ENCODE measurements around the gene EBLN2. TPM values are rescaled to one million over a fixed set of nuclear protein-coding genes. Genes with fewer than 3 reads are reported as not detected.

Gene EBLN2
- total and polyA plus RNA-seq, 2 experiments from 2014 or later, result 4.7 to 9.9 TPM

GRCh38 chr3:73080216-73080966, 18.9 kb downstream of the EBLN2 start:
- no peak overlapping the region for H3K27ac Mint-ChIP-seq
- ATAC-seq (no peak), DNase-seq (ENCODE audit: low spot score) (no peak)
- Histone ChIP-seq H3F3A (replicated peaks; ENCODE audit: low read depth) (no peaks in the 10 kb centered on the region), H3K36me3 (ENCODE audit: insufficient read depth) (no peaks in the 10 kb centered on the region), H2AFZ (no peak overlapping the region), H3K9me2 (ENCODE audit: insufficient read depth) (no peaks in the 10 kb centered on the region), H3K4me2 (no peak overlapping the region), H3K27ac (ENCODE audit: low read depth) (no peak overlapping the region), H3K4me3 (no peak overlapping the region), H3K4me1 (ENCODE audit: insufficient read depth) (no peaks in the 10 kb centered on the region), H4K20me1 (replicated peaks; ENCODE audit: insufficient read depth) (no peaks in the 10 kb centered on the region), H3K79me2 (replicated peaks; ENCODE audit: insufficient read depth) (no peaks in the 10 kb centered on the region), H3K27me3 (ENCODE audit: insufficient read depth) (no peaks in the 10 kb centered on the region)
- no peaks in the 10 kb centered on the region for H3K9me3 Mint-ChIP-seq
- TF ChIP-seq ZNF331 (CRISPR knock-in tag; IDR thresholded peaks at IDR 0.05; ENCODE audit: low read depth), result no peak
- TF ChIP-seq POLR2AphosphoS5 (IDR thresholded peaks at IDR 0.05; ENCODE audit: low read depth), result no peak
- no peak for TF ChIP-seq ZNF462 (CRISPR knock-in tag; IDR thresholded peaks at IDR 0.05)
- TF ChIP-seq EZH2 (IDR thresholded peaks at IDR 0.05; ENCODE audit: low read depth, unreplicated experiment), result no peak
- TF ChIP-seq CREB1 (CRISPR knock-in tag; IDR thresholded peaks at IDR 0.05; ENCODE audit: low read depth), result no peak
- no peak for TF ChIP-seq ZNF114 (CRISPR knock-in tag; IDR thresholded peaks at IDR 0.05)
- no peak for TF ChIP-seq EZH2phosphoT487 (IDR thresholded peaks at IDR 0.05; ENCODE audit: unreplicated experiment)
- TF ChIP-seq ETS1 (IDR thresholded peaks at IDR 0.05), result no peak
- TF ChIP-seq STAT1 (IDR thresholded peaks at IDR 0.05; ENCODE audit: unreplicated experiment), result no peak
- no peak for TF ChIP-seq REST (IDR thresholded peaks at IDR 0.05; ENCODE audit: unreplicated experiment)
- TF ChIP-seq NANOG (IDR thresholded peaks at IDR 0.05; ENCODE audit: borderline replicate concordance), result no peak
- TF ChIP-seq CTCF (conservative IDR thresholded peaks at IDR 0.05; ENCODE audit: low read depth in 2 of 2), result no peak
- TF ChIP-seq JUNB (IDR thresholded peaks at IDR 0.05; ENCODE audit: unreplicated experiment), result no peak
- H3K4me3 Mint-ChIP-seq, result no peak overlapping the region
- no peaks in the 10 kb centered on the region for H3K36me3 Mint-ChIP-seq (ENCODE audit: low read depth)
- H3K4me1 Mint-ChIP-seq, result no peaks in the 10 kb centered on the region
- H3K27me3 Mint-ChIP-seq (ENCODE audit: insufficient read depth, low read depth, poor library complexity), result peaks cover 5% of the 10 kb centered on the region

Measured in GM23338 (cell line).